Neural cell (in vitro differentiated cells): ENCODE results near the gene AKAP10. TPM values are rescaled to one million over a fixed set of nuclear protein-coding genes. Genes with fewer than 3 reads are reported as not detected.
"Not testable (repeated sequence)": the region's sequence is repeated elsewhere in the genome, so short reads cannot be mapped to it uniquely, and the experiment has no call there.

Source experiments
- H2AFZ ChIP-seq: fragments of 200-600, 300-800 bp; sonication (generic), shearing (Covaris generic); 2 replicates; pipeline ENCODE4 v1.6.0; 2014; ENCODE audit warnings: low read depth, mild to moderate bottlenecking, antibody characterized with exemption, low read length, moderate library complexity
- H3F3A ChIP-seq: fragments of 200-600 bp; shearing (Covaris generic); 2 replicates; pipeline ENCODE4 v1.6.1; 2016; ENCODE audit warnings: mild to moderate bottlenecking, moderate library complexity, mixed read lengths, antibody characterized with exemption, low read length; ENCODE audit not compliant: insufficient read depth, poor library complexity, severe bottlenecking
- H3K27ac ChIP-seq: fragments of 200-600, 300-800 bp; sonication (generic), shearing (Covaris generic); 2 replicates; pipeline ENCODE4 v1.5.1; 2014; ENCODE audit warnings: mild to moderate bottlenecking, low read length, moderate library complexity
- H3K27me3 ChIP-seq: fragments of 300-800, 200-600 bp; sonication (generic), shearing (Covaris generic); 2 replicates; pipeline ENCODE4 v1.6.0; 2014; ENCODE audit warnings: mild to moderate bottlenecking, low read depth, low read length, moderate library complexity; ENCODE audit not compliant: insufficient read depth
- H3K36me3 ChIP-seq: fragments of 300-800, 200-600 bp; sonication (generic), shearing (Covaris generic); 2 replicates; pipeline ENCODE4 v1.5.1; 2014; ENCODE audit warnings: mild to moderate bottlenecking, antibody characterized with exemption, low read length, moderate library complexity; ENCODE audit not compliant: insufficient read depth
- H3K4me2 ChIP-seq: fragments of 300-800, 200-600 bp; sonication (generic), shearing (Covaris generic); 2 replicates; pipeline ENCODE4 v1.6.0; 2014; ENCODE audit warnings: mild to moderate bottlenecking, low read length
- H3K4me3 ChIP-seq: fragments of 300-800, 200-600 bp; sonication (generic), shearing (Covaris generic); 2 replicates; pipeline ENCODE4 v1.5.1; 2014; ENCODE audit warnings: mild to moderate bottlenecking, low read length, moderate library complexity
- H3K79me2 ChIP-seq: fragments of 200-600 bp; shearing (Covaris generic); replicated peaks from 2 replicates; pipeline ENCODE4 v1.6.0; 2014; ENCODE audit warnings: mild to moderate bottlenecking, low read length, moderate library complexity; ENCODE audit not compliant: insufficient read depth
- H3K9ac ChIP-seq: fragments of 300-800, 200-600 bp; sonication (generic), shearing (Covaris generic); 2 replicates; pipeline ENCODE4 v1.6.1; 2016; ENCODE audit warnings: mild to moderate bottlenecking, low read length, mixed read lengths
- H3K9me2 ChIP-seq: fragments of 200-600 bp; shearing (Covaris generic); 2 replicates; pipeline ENCODE4 v1.6.1; 2016; ENCODE audit warnings: mild to moderate bottlenecking, low read length, mixed read lengths; ENCODE audit not compliant: insufficient read depth
- H3K9me3 ChIP-seq: fragments of 200-600, 300-800 bp; sonication (generic), shearing (Covaris generic); 2 replicates; pipeline ENCODE4 v1.6.1; 2016; ENCODE audit warnings: mild to moderate bottlenecking, mixed run types, low read length, moderate library complexity, mixed read lengths
- H4K20me1 ChIP-seq: fragments of 200-600 bp; shearing (Covaris generic); 2 replicates; pipeline ENCODE4 v1.6.1; 2016; ENCODE audit warnings: mild to moderate bottlenecking, mixed run types; ENCODE audit not compliant: insufficient read depth
- EP300 ChIP-seq: fragments of 450-650 bp; conservative IDR thresholded peaks from 2 replicates; pipeline ENCODE4 v1.6.1; 2014; ENCODE audit warnings: antibody characterized with exemption, mild to moderate bottlenecking, moderate library complexity; ENCODE audit not compliant: poor library complexity, severe bottlenecking
- EZH2 ChIP-seq: fragments of 200-600, 300-800 bp; shearing (Covaris generic), sonication (generic); IDR thresholded peaks from 2 replicates; pipeline ENCODE4 v1.6.1; 2014; ENCODE audit warnings: antibody characterized with exemption, low read length, borderline replicate concordance, mild to moderate bottlenecking; ENCODE audit not compliant: insufficient read depth, poor library complexity, severe bottlenecking
- MXI1 ChIP-seq: fragments of 450-650 bp; conservative IDR thresholded peaks from 2 replicates; pipeline ENCODE4 v1.6.1; 2014; ENCODE audit warnings: antibody characterized with exemption, mild to moderate bottlenecking; ENCODE audit not compliant: poor library complexity, severe bottlenecking
- POLR2AphosphoS5 ChIP-seq: IDR thresholded peaks from 2 replicates; pipeline ENCODE4 v1.6.1; 2012
- RAD21 ChIP-seq: fragments of 450-650 bp; conservative IDR thresholded peaks from 2 replicates; pipeline ENCODE4 v1.6.1; 2014; ENCODE audit warnings: antibody characterized with exemption, mild to moderate bottlenecking, moderate library complexity
- REST ChIP-seq: IDR thresholded peaks from 2 replicates; pipeline ENCODE4 v1.6.1; 2012; ENCODE audit warnings: borderline replicate concordance
- SMC3 ChIP-seq: fragments of 450-650 bp; conservative IDR thresholded peaks from 2 replicates; pipeline ENCODE4 v1.6.1; 2014; ENCODE audit warnings: antibody characterized with exemption, mild to moderate bottlenecking, moderate library complexity; ENCODE audit not compliant: poor library complexity
- TAF1 ChIP-seq: IDR thresholded peaks from 2 replicates; pipeline ENCODE4 v1.6.1; 2012; ENCODE audit warnings: low read depth
- polyA plus RNA-seq: library from polyadenylated mRNA; depleted of rRNA; stranded (reverse); fragments of >200 nt; gene quantifications from 2 replicates; pipeline ENCODE4 v1.2.3, GENCODE V29; 2014

Gene AKAP10
- polyA plus RNA-seq, 1 donor from 2014 or later = 27.3 TPM

GRCh38 chr17:20022701-20023100 is 45.1 kb upstream of the AKAP10 start:
- Histone ChIP-seq H3K4me2 (no peak overlapping the region), H3F3A (no peaks in the 10 kb centered on the region), H2AFZ (no peak overlapping the region), H3K27ac (no peak overlapping the region), H3K9me2 (no peaks in the 10 kb centered on the region), H3K9ac (no peak overlapping the region), H3K79me2 (no peaks in the 10 kb centered on the region), H3K9me3 (no peaks in the 10 kb centered on the region), H3K27me3 (no peaks in the 10 kb centered on the region), H4K20me1 (no peaks in the 10 kb centered on the region), H3K36me3 (no peaks in the 10 kb centered on the region), H3K4me3 (no peak overlapping the region)
- TF ChIP-seq EZH2 (no peak), SMC3 (no peak), TAF1 (no peak), EP300 (no peak), REST (no peak), POLR2AphosphoS5 (no peak), RAD21 (no peak), MXI1 (no peak)

- H3K4me2 ChIP-seq, H3K9me3 ChIP-seq, H3F3A ChIP-seq, H3K9ac ChIP-seq, H3K36me3 ChIP-seq, H3K9me2 ChIP-seq, H3K27me3 ChIP-seq, H3K4me3 ChIP-seq, H4K20me1 ChIP-seq, H3K27ac ChIP-seq, H3K79me2 ChIP-seq, H2AFZ ChIP-seq: not testable (repeated sequence)
Measured at GRCh38 chr17:20016475-20016992, 38.9 kb upstream of the AKAP10 start.

GRCh38 chr17:20012017-20012536 is 34.4 kb upstream of the AKAP10 start:
- Histone ChIP-seq H3K27ac (no peak overlapping the region), H3F3A (no peaks in the 10 kb centered on the region), H2AFZ (no peak overlapping the region), H3K79me2 (no peaks in the 10 kb centered on the region), H3K9ac (no peak overlapping the region), H3K27me3 (peaks cover 29% of the 10 kb centered on the region), H3K9me2 (no peaks in the 10 kb centered on the region), H3K4me3 (no peak overlapping the region), H3K4me2 (no peak overlapping the region), H4K20me1 (no peaks in the 10 kb centered on the region), H3K36me3 (no peaks in the 10 kb centered on the region), H3K9me3 (no peaks in the 10 kb centered on the region)
- TF ChIP-seq EZH2 = no peak
